HG02870 (cell line): Measurements from ENCODE around the gene ZBTB7A.

Source experiments
- ATAC-seq: cut with Tn5 transposase; IDR thresholded peaks from one replicate; pipeline ENCODE4 v1.9.1; 2021; ENCODE audit warnings: mild to moderate bottlenecking, moderate library complexity; ENCODE audit not compliant: unreplicated experiment

The ZBTB7A gene

GRCh38 chr19:4069331-4069959, 2.7 kb upstream of the ZBTB7A start:
- no peak for ATAC-seq

- ATAC-seq = no peak
Observed at GRCh38 chr19:4068047-4068966, 1.6 kb upstream of the ZBTB7A start.

- no peak for ATAC-seq
Observed at GRCh38 chr19:4067396-4068046, 822 bp upstream of the ZBTB7A start.

- ATAC-seq = no peak
Observed at GRCh38 chr19:4066176-4066606, 508 bp downstream of the ZBTB7A start.

GRCh38 chr19:4065430-4066175, 1.1 kb downstream of the ZBTB7A start:
- ATAC-seq = peak; percentile 63

- ATAC-seq = no peak
Observed at GRCh38 chr19:4064496-4065260, 2.0 kb downstream of the ZBTB7A start.

- ATAC-seq = no peak
Observed at GRCh38 chr19:4064149-4064495, 2.6 kb downstream of the ZBTB7A start.

- ATAC-seq = no peak
Observed at GRCh38 chr19:4063369-4064148, 3.1 kb downstream of the ZBTB7A start.

- no peak for ATAC-seq
Observed at GRCh38 chr19:4062419-4063368, 4.0 kb downstream of the ZBTB7A start.

GRCh38 chr19:4061683-4062418, 4.8 kb downstream of the ZBTB7A start:
- ATAC-seq = no peak

GRCh38 chr19:4061178-4061682, 5.5 kb downstream of the ZBTB7A start:
- no peak for ATAC-seq

GRCh38 chr19:4060621-4061177, 6.0 kb downstream of the ZBTB7A start:
- ATAC-seq = no peak

GRCh38 chr19:4059891-4060620, 6.6 kb downstream of the ZBTB7A start:
- no peak for ATAC-seq

- no peak for ATAC-seq
Observed at GRCh38 chr19:4059453-4059871, 7.2 kb downstream of the ZBTB7A start.

GRCh38 chr19:4058693-4059452, 7.8 kb downstream of the ZBTB7A start:
- no peak for ATAC-seq
